ENCODE results near the gene MCU. TPM values are rescaled to one million over a fixed set of nuclear protein-coding genes. Genes with fewer than 3 reads are reported as not detected.

MCU gene
- total and polyA plus RNA-seq, 2 of the 4 experiments (the other 2 are of a cell fraction): 36.2 to 36.7 TPM

GRCh38 chr10:72888151-72888638 is 196.3 kb downstream of the MCU start:
- TF ChIP-seq RAD21 (IDR thresholded peaks at IDR 0.05; ENCODE audit: low read length) (no peak), ELK1 (IDR thresholded peaks at IDR 0.05; ENCODE audit: borderline replicate concordance, low read depth, low read length) (no peak), CTCF (conservative IDR thresholded peaks at IDR 0.05; ENCODE audit: low read depth, low read length) (no peak), MAZ (IDR thresholded peaks at IDR 0.05; ENCODE audit: borderline replicate concordance, low read depth, low read length) (no peak), CHD1 (IDR thresholded peaks at IDR 0.05; ENCODE audit: low read depth, low read length) (no peak), POLR2A (IDR thresholded peaks at IDR 0.05; ENCODE audit: low read depth, low read length) (no peak), NFE2L2 (IDR thresholded peaks at IDR 0.05; ENCODE audit: low read depth, low read length) (no peak), USF2 (IDR thresholded peaks at IDR 0.05; ENCODE audit: low read depth, low read length) (no peak), MAFK (IDR thresholded peaks at IDR 0.05; ENCODE audit: low read depth, low read length) (no peak), RCOR1 (IDR thresholded peaks at IDR 0.05; ENCODE audit: insufficient replicate concordance, low read length) (no peak), SMC3 (IDR thresholded peaks at IDR 0.05; ENCODE audit: low read depth, low read length) (no peak), FOS (IDR thresholded peaks at IDR 0.05; ENCODE audit: low read depth, low read length) (no peak), BHLHE40 (IDR thresholded peaks at IDR 0.05; ENCODE audit: low read depth, low read length) (no peak), CEBPB (IDR thresholded peaks at IDR 0.05; ENCODE audit: low read depth, low read length) (no peak), MXI1 (IDR thresholded peaks at IDR 0.05; ENCODE audit: borderline replicate concordance, low read depth, low read length) (no peak), RFX5 (IDR thresholded peaks at IDR 0.05; ENCODE audit: low read depth, low read length) (no peak)
- H2BK5ac ChIP-seq (ENCODE audit: low read depth, low read length, poor library complexity, severe bottlenecking): no peak overlapping the region
- no peaks in the 10 kb centered on the region for H4K20me1 ChIP-seq (ENCODE audit: insufficient read depth, low read length)
- H2BK20ac ChIP-seq (ENCODE audit: low read depth, low read length): no peak overlapping the region
- H3K27ac ChIP-seq (ENCODE audit: insufficient read depth, low read length): no peak overlapping the region
- no peak overlapping the region for H4K5ac ChIP-seq (ENCODE audit: low read depth, low read length)
- no peaks in the 10 kb centered on the region for H3K79me1 ChIP-seq (ENCODE audit: low read depth in 1 of 2, low read length in 2 of 2)
- in situ Hi-C loops (cut with MboI; ENCODE audit: low sequenced_read_pairs): no loop called here
- no peak overlapping the region for H4K8ac ChIP-seq (ENCODE audit: low read depth in 2 of 2, low read length in 2 of 2)
- dilution Hi-C loops (cut with HindIII; ENCODE audit: low sequenced_read_pairs, unreplicated experiment): no loop called here
- ChIA-PET POLR2A (ENCODE audit: unreplicated experiment) (no interaction called here), CTCF (no interaction called here)
- no peaks in the 10 kb centered on the region; the same call in 1 of the 2 replicates for H3K4me1 ChIP-seq (ENCODE audit: control insufficient read depth, insufficient read depth, low read length)
- H3K4me2 ChIP-seq (ENCODE audit: low read depth, low read length): no peak overlapping the region
- H2BK15ac ChIP-seq (ENCODE audit: low read depth, low read length): no peak overlapping the region
- DNase-seq (no peak), ATAC-seq (ENCODE audit: low read depth) (no peak)
- no peak overlapping the region for H3K14ac ChIP-seq (replicated peaks; ENCODE audit: low read depth, low read length)
- H2AFZ ChIP-seq (replicated peaks; ENCODE audit: low read length, poor library complexity): no peak overlapping the region
- H3K9me3 ChIP-seq (ENCODE audit: control insufficient read depth, insufficient read depth, low read length): no peaks in the 10 kb centered on the region
- no peak overlapping the region for H3K18ac ChIP-seq (ENCODE audit: low read depth, low read length)
- H3K27me3 ChIP-seq (ENCODE audit: control insufficient read depth, insufficient read depth, low read length): no peaks in the 10 kb centered on the region
- H3K4ac ChIP-seq (ENCODE audit: low read depth, low read length): no peak overlapping the region
- BruUV-seq (replicated peaks): no TSS peak
- H2AK5ac ChIP-seq (ENCODE audit: low read depth, low read length): no peak overlapping the region
- H2AK9ac ChIP-seq (replicated peaks; ENCODE audit: low read depth, low read length, poor library complexity): no peak overlapping the region
- H3K23ac ChIP-seq (ENCODE audit: low read depth, low read length): no peak overlapping the region
- peaks cover 3% of the 10 kb centered on the region for H3K36me3 ChIP-seq (ENCODE audit: control insufficient read depth, insufficient read depth, low read length)
- WGBS, 2 experiments (ENCODE audit: extremely low coverage in 2 of 2, insufficient read length in 1 of 2): no CpG with 5 or more reads among the region's 7 CpGs
- H4K91ac ChIP-seq (ENCODE audit: insufficient read depth, low read depth, low read length): no peak overlapping the region
- intact Hi-C loops (cut with micrococcal nuclease): no loop called here
- H3K56ac ChIP-seq (ENCODE audit: extremely low read depth, insufficient read depth, low read length): no peak overlapping the region
- no peak overlapping the region for H3K9ac ChIP-seq (ENCODE audit: low read depth, low read length)
- no peak overlapping the region for H3K4me3 ChIP-seq (ENCODE audit: insufficient read depth, low read depth, low read length)
- H3K9me1 ChIP-seq (ENCODE audit: insufficient read depth, low read length): 0 out of 2 replicates have a peak, but pooled peaks cover 5% of the 10 kb centered on the region
- no peak overlapping the region for H2BK120ac ChIP-seq (ENCODE audit: low read depth, low read length)

Data from IMR-90 (cell line).